Neuronal stem cell (in vitro differentiated cells): ENCODE measurements around the gene CCHCR1.

ENCODE experiments used
- DNase-seq: peaks from one replicate; pipeline ENCODE4 v3.0.0-alpha.2; 2013; ENCODE audit warnings: low spot score
- H2AFZ ChIP-seq: one replicate; pipeline ENCODE4 v1.6.1; 2013; ENCODE audit warnings: mild to moderate bottlenecking, low read length, inconsistent platforms
- H2AK5ac ChIP-seq: 2 replicates; pipeline ENCODE4 v1.6.1; 2013; ENCODE audit warnings: low read depth, mild to moderate bottlenecking, inconsistent platforms, low read length, moderate library complexity, mixed read lengths
- H2BK120ac ChIP-seq: 2 replicates; pipeline ENCODE4 v1.6.1; 2013; ENCODE audit warnings: low read depth, mild to moderate bottlenecking, inconsistent platforms, low read length, moderate library complexity, mixed read lengths
- H2BK12ac ChIP-seq: one replicate; pipeline ENCODE4 v1.6.1; 2013; ENCODE audit warnings: low read length, inconsistent platforms
- H2BK15ac ChIP-seq: 2 replicates; pipeline ENCODE4 v1.6.1; 2013; ENCODE audit warnings: mild to moderate bottlenecking, low read length, inconsistent platforms, mixed read lengths
- H2BK5ac ChIP-seq: one replicate; pipeline ENCODE4 v1.6.1; 2013; ENCODE audit warnings: inconsistent platforms, mild to moderate bottlenecking, low read length, moderate library complexity
- H3K14ac ChIP-seq: one replicate; pipeline ENCODE4 v1.6.1; 2013; ENCODE audit warnings: low read length, inconsistent platforms
- H3K18ac ChIP-seq: 2 replicates; pipeline ENCODE4 v1.6.1; 2013; ENCODE audit warnings: low read length, inconsistent platforms
- H3K23ac ChIP-seq: 2 replicates; pipeline ENCODE4 v1.6.1; 2013; ENCODE audit warnings: low read depth, mild to moderate bottlenecking, mixed read lengths, low read length, inconsistent platforms; ENCODE audit not compliant: poor library complexity
- H3K27ac ChIP-seq: replicated peaks from 3 replicates; pipeline ENCODE4 v1.5.1; 2013; ENCODE audit warnings: low read length, inconsistent platforms
- H3K27me3 ChIP-seq, 3 experiments: 2 replicates each; pipeline ENCODE4 v1.6.1; 2013; ENCODE audit warnings: low read length in 3 of 3, mild to moderate bottlenecking in 2 of 3, inconsistent platforms in 1 of 3, low read depth in 1 of 3, mixed read lengths in 1 of 3, moderate library complexity in 1 of 3; ENCODE audit not compliant: control insufficient read depth in 3 of 3, insufficient read depth in 3 of 3
- H3K36me3 ChIP-seq, 2 donors: replicated peaks in 1 of 2; 2 replicates each; pipeline ENCODE4 v1.6.1; 2013; ENCODE audit warnings: low read length in 2 of 2; ENCODE audit not compliant: control insufficient read depth in 2 of 2, insufficient read depth in 2 of 2
- H3K4ac ChIP-seq: 2 replicates; pipeline ENCODE4 v1.6.1; 2013; ENCODE audit warnings: inconsistent platforms, mild to moderate bottlenecking, low read length, moderate library complexity
- H3K4me1 ChIP-seq, 2 donors: 1 replicate in 1 of 2; 2 replicates in 1 of 2; pipeline ENCODE4 v1.6.1; 2013; ENCODE audit warnings: low read length in 2 of 2, low read depth in 1 of 2; ENCODE audit not compliant: control insufficient read depth in 2 of 2, insufficient read depth in 1 of 2
- H3K4me2 ChIP-seq: one replicate; pipeline ENCODE4 v1.6.1; 2013; ENCODE audit warnings: mild to moderate bottlenecking, low read length, inconsistent platforms; ENCODE audit not compliant: insufficient read depth, poor library complexity, severe bottlenecking
- H3K4me3 ChIP-seq, 2 donors: 2 replicates each; pipeline ENCODE4 v1.5.1; 2013; ENCODE audit warnings: low read length in 2 of 2, mild to moderate bottlenecking in 2 of 2, inconsistent platforms in 1 of 2, moderate library complexity in 1 of 2
- H3K79me1 ChIP-seq: one replicate; pipeline ENCODE4 v1.6.1; 2013; ENCODE audit warnings: low read depth, mild to moderate bottlenecking, inconsistent platforms, low read length, moderate library complexity
- H3K9ac ChIP-seq: one replicate; pipeline ENCODE4 v1.6.1; 2013; ENCODE audit warnings: mild to moderate bottlenecking, low read depth, low read length, inconsistent platforms; ENCODE audit not compliant: poor library complexity
- H3K9me3 ChIP-seq, 2 donors: replicated peaks in 1 of 2; 2 replicates each; pipeline versions ENCODE3 to v1.6.1; 2013; ENCODE audit warnings: low read length in 2 of 2, mild to moderate bottlenecking in 2 of 2, inconsistent platforms in 1 of 2, low read depth in 1 of 2, mixed read lengths in 1 of 2, moderate library complexity in 1 of 2; ENCODE audit not compliant: control insufficient read depth in 2 of 2, insufficient read depth in 1 of 2
- H4K8ac ChIP-seq: one replicate; pipeline ENCODE4 v1.6.1; 2013; ENCODE audit warnings: low read depth, mild to moderate bottlenecking, inconsistent platforms, low read length, moderate library complexity
- H4K91ac ChIP-seq: one replicate; pipeline ENCODE4 v1.6.1; 2013; ENCODE audit warnings: low read length, low read depth, mild to moderate bottlenecking, inconsistent platforms; ENCODE audit not compliant: poor library complexity
- WGBS, 2 donors: extraction: QIAGEN DNeasy Blood & Tissue Kit; methylation state at CpG; one replicate each; pipeline ENCODE4 v1.1.7; 2013; ENCODE audit warnings: missing lambda C conversion rate in 2 of 2, mixed read lengths in 1 of 2; ENCODE audit not compliant: insufficient read length in 2 of 2, insufficient replicate concordance in 1 of 2; ENCODE audit errors: extremely low coverage in 2 of 2; 5-methylcytosine and 5-hydroxymethylcytosine counted together

The CCHCR1 gene

DNA sequence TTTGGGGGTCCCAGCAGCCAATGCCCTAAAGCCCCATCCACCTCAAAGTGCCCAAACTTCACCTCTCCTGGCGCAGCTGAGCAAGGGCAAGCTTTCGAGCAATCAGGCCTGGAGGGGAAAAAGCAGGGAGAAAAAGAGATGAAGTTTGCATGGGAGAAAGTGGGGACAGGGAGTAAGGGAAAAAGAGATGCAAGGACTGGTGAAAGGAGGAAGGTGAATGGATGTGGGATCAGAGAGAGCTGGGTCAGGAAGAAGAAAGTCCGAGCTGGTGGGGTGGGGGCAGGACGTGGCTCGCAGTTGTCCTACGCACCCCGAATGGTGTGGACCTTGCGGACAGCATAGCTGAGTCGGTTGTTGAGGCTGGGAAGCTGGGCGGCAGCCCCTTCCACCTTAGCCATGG lies 12.2 kb downstream of the CCHCR1 start:
- Histone ChIP-seq H3K23ac (no peak overlapping the region), H3K9ac (no peak overlapping the region), H3K27me3 (no peaks in the 10 kb centered on the region), H3K27ac (no peak overlapping the region), H3K9me3 (no peaks in the 10 kb centered on the region), H3K4me2 (no peak overlapping the region), H3K4me1 (peaks cover 0 to 6% of the 10 kb centered on the region in 2 donors), H2BK12ac (no peak overlapping the region), H3K18ac (no peak overlapping the region), H2AFZ (no peak overlapping the region), H4K8ac (no peak overlapping the region), H2AK5ac (no peak overlapping the region), H2BK5ac (no peak overlapping the region), H3K4ac (no peak overlapping the region), H3K79me1 (no peaks in the 10 kb centered on the region), H3K4me3 (no peak overlapping the region), H2BK120ac (no peak overlapping the region), H2BK15ac (no peak overlapping the region), H3K36me3 (peaks cover 27 to 67% of the 10 kb centered on the region in 2 donors), H3K14ac (no peak overlapping the region), H4K91ac (no peak overlapping the region)
- no peak for DNase-seq
- no CpG with 5 or more reads among the region's 10 CpGs for WGBS, 2 donors

DNA sequence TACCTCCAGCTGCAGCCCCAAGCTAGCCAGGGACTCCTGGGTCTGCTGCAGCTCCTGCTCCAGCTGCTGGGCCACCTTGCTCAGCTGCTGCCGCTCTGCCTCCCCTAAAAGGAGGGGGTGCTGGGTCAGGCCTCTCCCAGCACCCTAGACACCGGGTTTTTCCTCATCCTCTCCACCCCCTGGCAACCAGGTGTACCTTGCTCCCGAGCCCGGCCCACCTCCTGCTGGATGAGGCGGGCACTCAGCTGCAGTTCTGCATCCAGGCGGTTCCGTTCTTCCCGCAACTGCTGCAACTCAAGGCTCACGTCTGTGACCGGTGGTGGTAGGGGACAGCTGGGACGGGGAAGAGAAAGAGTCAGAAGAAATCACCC lies 12.6 kb downstream of the CCHCR1 start:
- Histone ChIP-seq H2AFZ (no peak overlapping the region), H3K18ac (no peak overlapping the region), H3K36me3 (peaks cover 22 to 62% of the 10 kb centered on the region in 2 donors), H4K8ac (no peak overlapping the region), H4K91ac (no peak overlapping the region), H3K23ac (peak overlapping the region; percentile 55), H3K4ac (no peak overlapping the region), H2BK12ac (no peak overlapping the region), H3K27me3 (no peaks in the 10 kb centered on the region), H3K4me2 (no peak overlapping the region), H3K4me3 (no peak overlapping the region), H3K9me3 (no peaks in the 10 kb centered on the region), H3K27ac (no peak overlapping the region), H3K4me1 (peaks cover 0 to 7% of the 10 kb centered on the region in 2 donors), H2AK5ac (no peak overlapping the region), H2BK15ac (no peak overlapping the region), H3K14ac (no peak overlapping the region), H3K9ac (no peak overlapping the region), H3K79me1 (no peaks in the 10 kb centered on the region), H2BK120ac (no peak overlapping the region), H2BK5ac (no peak overlapping the region)
- DNase-seq: no peak
- WGBS, 2 donors: no CpG with 5 or more reads among the region's 11 CpGs

DNA sequence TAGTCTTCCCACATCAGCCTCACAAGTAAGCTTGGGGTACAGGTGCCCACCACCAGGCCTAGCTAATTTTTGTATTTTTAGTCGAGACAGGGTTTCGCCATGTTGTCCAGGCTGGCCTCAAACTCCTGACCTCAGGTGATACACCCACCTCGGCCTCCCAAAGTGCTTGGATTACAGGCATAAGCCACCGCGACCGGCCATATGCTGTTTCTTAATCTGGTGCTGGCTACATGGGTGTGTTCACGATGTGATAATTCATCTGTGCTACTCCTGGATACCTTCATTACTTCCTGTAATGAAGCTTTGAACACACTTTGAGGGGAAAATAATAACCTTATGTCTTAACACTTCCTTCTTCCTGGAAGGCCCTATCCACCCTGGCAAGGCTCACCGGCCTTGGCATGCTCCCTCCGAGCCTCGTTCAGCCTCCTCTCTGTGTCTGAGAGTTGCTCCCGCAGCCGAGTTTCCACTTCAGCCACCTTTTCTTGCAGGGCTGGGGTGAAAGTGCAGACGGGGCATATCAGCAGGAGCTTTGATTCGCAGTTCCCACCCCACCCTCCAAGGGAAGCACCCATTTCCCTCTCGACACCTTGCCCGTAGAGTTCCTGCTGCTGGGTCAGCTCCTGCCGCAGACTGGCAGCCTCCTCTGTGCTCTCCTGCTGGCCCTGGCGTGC lies 13.2 kb downstream of the CCHCR1 start:
- no peak overlapping the region for H2AFZ ChIP-seq
- DNase-seq: no peak
- no CpG with 5 or more reads among the region's 18 CpGs for WGBS, 2 donors
- no peak overlapping the region for H4K8ac ChIP-seq
- no peak overlapping the region for H3K27ac ChIP-seq
- H4K91ac ChIP-seq: no peak overlapping the region
- H2BK120ac ChIP-seq: no peak overlapping the region
- no peaks in the 10 kb centered on the region for H3K79me1 ChIP-seq
- H3K18ac ChIP-seq: no peak overlapping the region
- no peak overlapping the region for H2BK15ac ChIP-seq
- H3K14ac ChIP-seq: no peak overlapping the region
- no peak overlapping the region for H3K9ac ChIP-seq
- H3K4me2 ChIP-seq: no peak overlapping the region
- H3K4ac ChIP-seq: no peak overlapping the region
- no peaks in the 10 kb centered on the region for H3K27me3 ChIP-seq
- H3K4me1 ChIP-seq: peaks cover 0 to 9% of the 10 kb centered on the region in 2 donors
- no peak overlapping the region for H2BK12ac ChIP-seq
- no peak overlapping the region for H2BK5ac ChIP-seq
- peak overlapping the region; percentile 55 for H3K23ac ChIP-seq
- no peak overlapping the region for H3K4me3 ChIP-seq
- no peaks in the 10 kb centered on the region for H3K9me3 ChIP-seq
- no peak overlapping the region for H2AK5ac ChIP-seq
- H3K36me3 ChIP-seq: peaks cover 20 to 57% of the 10 kb centered on the region in 2 donors

DNA sequence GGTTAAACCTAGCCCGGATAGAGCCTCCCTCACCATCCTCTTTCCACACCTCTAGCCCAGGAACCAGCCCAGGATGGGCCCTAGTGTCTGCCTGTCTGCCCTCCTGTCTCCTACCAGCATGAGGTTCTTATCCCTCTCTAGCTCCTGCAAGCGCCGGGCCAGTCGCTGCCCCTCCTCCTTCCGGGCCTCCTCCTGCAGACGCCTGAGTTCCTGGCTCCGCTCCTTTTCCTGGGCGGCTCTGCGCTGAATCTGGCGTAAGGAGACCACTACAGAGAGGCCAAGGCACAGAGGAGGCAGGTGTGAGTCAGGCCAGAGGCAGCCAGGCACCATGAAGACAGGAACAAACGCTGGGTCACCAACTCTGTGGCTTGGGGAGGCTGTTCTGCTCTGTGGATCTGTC lies 14.5 kb downstream of the CCHCR1 start:
- no peaks in the 10 kb centered on the region for H3K27me3 ChIP-seq
- H3K4me3 ChIP-seq: no peak overlapping the region
- peak overlapping the region; percentile 27 for H3K9ac ChIP-seq
- H2BK15ac ChIP-seq: no peak overlapping the region
- no peak overlapping the region for H2AK5ac ChIP-seq
- no CpG with 5 or more reads among the region's 11 CpGs for WGBS, 2 donors
- no peak overlapping the region for H3K4ac ChIP-seq
- no peak overlapping the region for H3K14ac ChIP-seq
- peak overlapping the region; percentile 57 for H3K18ac ChIP-seq
- peak overlapping the region; percentile 39 for H3K23ac ChIP-seq
- peak overlapping the region; percentile 30 for H3K27ac ChIP-seq
- H3K4me1 ChIP-seq: peaks cover 0 to 13% of the 10 kb centered on the region in 2 donors
- no peak overlapping the region for H3K4me2 ChIP-seq
- H3K36me3 ChIP-seq: peaks cover 18 to 49% of the 10 kb centered on the region in 2 donors
- no peak overlapping the region for H2BK120ac ChIP-seq
- H3K9me3 ChIP-seq: peaks cover 0 to 3% of the 10 kb centered on the region in 2 donors
- no peaks in the 10 kb centered on the region for H3K79me1 ChIP-seq
- no peak overlapping the region for H2AFZ ChIP-seq
- DNase-seq: no peak
- no peak overlapping the region for H4K8ac ChIP-seq
- H2BK5ac ChIP-seq: no peak overlapping the region
- H2BK12ac ChIP-seq: no peak overlapping the region
- no peak overlapping the region for H4K91ac ChIP-seq
